SK-MEL-5 (cell line): ENCODE measurements around the gene SPTBN4. TPM values are rescaled to one million over a fixed set of nuclear protein-coding genes. Genes with fewer than 3 reads are reported as not detected.
A peak's percentile ranks its signal among the peaks of the same experiment; 100 is the strongest.

Experiments used
- DNase-seq: peaks from one replicate; pipeline ENCODE4 v3.0.0-alpha.2; 2016; ENCODE audit warnings: low read depth, low spot score
- in situ Hi-C: cut with HindIII; loops from 2 replicates; pipeline ENCODE4 v1.10.0; 2016; ENCODE audit warnings: low sequenced_read_pairs, high pct_unique_total_duplicates, low pct_unique_long_range_greater_than_20kb
- total RNA-seq: library from RNA; depleted of rRNA; stranded (reverse); fragments of >200 nt; shearing (Covaris generic); gene quantifications from 2 replicates; pipeline ENCODE4 v1.2.3, GENCODE V29; 2014

Gene SPTBN4
- total RNA-seq, 1 experiment from 2014 or later: 0.53 TPM

DNA sequence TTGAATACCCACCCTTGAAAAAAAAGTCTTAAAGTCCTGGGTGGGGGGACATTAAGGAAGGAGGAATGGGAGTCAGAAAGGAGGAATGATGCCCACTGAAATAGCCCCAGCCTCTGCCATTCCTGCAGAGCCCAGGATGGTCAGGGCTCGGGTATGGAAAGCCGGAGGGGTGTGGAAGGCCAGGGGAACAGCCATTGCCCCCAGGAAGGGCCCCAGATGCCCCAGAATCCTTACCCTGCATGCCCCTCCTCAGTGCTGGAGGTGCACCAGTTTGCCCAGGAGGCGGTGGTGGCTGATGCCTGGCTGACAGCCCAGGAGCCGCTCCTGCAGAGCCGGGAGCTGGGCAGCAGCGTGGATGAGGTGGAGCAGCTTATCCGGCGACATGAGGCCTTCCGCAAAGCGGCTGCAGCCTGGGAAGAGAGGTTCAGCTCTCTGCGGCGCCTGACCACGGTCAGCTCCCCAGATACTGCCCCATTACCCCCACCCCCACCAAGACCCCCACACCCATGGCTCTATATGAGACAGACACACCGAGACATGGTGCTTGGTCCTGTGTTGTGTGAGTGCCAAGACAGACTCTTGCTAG, 99.2 kb downstream of the SPTBN4 start:
- in situ Hi-C loops: no loop called here

DNA sequence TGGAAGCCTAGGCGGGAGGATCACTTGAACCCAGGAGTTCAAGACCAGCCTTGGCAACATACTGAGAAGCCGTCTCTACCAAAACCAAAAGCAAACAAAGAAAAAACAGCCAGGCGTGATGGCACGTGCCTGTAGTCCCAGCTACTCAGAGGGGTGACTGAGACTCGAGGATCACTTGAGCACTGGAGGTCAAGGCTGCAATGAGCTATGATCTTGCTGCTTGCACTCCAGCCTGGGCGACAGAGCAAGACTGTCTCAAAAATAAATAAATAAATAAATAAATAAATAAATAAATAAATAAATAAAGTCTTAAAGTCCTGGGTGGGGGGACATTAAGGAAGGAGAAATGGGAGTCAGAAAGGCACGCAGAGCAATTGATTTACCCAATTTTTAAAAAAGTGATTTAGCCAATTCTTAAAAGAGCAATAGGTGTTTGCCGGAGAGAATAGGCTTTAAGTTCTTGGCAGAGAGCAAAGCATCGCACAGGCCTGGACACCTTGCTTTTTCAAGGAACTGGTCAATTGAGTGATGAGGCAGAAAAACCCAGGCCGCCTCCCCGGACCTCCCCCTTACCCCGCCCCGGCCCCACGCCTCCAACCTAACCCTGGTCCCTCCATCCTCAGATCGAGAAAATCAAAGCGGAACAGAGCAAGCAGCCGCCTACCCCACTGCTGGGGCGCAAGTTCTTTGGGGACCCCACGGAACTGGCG, 100.4 kb downstream of the SPTBN4 start:
- in situ Hi-C loops: no loop called here
- DNase-seq: no peak

More for the DNA sequence above, 99.2 kb downstream of the SPTBN4 start:
- DNase-seq: no peak

DNA sequence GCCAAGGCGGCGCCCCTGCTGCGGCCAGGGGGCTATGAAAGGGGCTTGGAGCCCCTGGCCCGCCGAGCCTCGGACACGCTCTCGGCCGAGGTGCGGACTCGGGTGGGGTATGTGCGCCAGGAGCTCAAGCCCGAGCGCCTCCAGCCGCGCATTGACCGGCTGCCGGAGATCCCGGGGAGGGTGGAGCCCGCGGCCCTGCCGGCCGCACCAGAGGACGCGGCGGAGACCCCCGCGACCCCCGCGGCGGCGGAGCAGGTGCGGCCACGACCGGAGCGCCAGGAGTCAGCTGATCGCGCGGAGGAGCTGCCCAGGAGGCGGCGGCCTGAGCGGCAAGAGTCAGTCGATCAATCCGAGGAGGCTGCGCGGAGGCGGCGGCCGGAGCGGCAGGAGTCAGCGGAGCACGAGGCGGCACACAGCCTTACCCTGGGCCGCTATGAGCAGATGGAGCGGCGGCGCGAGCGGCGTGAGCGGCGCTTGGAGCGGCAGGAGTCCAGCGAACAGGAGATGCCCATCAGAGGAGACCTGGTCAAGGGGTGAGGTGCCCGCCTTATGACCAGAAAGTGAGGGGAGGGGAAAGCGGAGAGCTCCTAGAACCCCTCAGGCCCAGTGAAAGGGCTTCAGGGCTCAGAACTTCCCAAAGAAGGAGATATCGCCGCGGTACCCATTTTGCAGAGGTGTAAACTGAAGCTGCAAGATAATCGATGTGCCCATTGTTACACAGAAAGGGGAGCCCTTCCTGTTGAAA, 101.1 kb downstream of the SPTBN4 start:
- DNase-seq: no peak
- in situ Hi-C loops: no loop called here

DNA sequence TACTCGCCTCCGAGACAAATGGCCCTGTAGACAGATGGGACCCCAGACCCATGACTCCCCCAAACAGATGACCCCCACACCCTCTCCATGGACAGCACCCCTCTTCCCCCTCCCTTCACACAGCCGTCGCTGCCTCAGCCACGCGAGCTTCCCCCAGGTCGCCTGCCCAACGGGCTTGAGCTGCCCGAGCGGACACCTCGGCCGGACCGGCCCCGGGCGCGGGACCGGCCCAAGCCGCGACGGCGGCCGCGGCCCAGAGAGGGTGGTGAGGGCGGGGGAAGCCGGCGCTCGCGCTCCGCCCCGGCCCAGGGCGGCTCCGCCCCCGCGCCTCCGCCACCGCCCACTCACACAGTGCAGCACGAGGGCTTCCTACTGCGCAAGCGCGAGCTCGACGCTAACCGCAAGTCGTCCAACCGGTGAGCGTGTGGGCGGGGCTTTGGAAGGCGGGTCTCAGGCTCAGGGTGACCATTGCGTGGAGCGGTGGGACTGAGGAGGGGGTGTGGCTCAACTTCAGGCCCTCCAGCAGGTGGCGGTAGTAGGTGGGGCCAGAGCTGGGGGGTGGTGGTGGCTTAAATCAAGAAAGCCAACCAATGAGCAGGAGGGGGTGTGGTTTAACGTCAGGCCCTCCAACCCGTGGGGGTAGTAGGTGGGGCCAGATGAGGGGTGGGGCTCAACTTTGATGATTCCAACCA, 103.7 kb downstream of the SPTBN4 start:
- in situ Hi-C loops: no loop called here
- DNase-seq: peak; percentile 99

DNA sequence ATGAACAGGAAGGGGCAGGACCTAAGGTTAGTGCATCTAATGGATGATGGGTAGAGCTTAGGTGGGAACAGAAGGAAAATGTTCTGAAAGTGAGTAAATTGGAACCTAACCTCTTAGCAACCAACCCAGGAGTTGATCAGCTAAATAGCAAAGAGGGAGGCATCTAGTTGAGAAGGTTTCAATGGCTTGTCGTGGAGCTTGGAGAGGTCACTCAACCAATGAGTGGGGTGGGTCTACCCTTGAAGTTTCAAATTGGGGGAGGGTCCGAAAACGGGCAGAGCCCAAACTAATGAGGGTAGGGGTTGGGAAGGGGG, 104.2 kb downstream of the SPTBN4 start:
- no peak for DNase-seq
- in situ Hi-C loops: no loop called here

DNA sequence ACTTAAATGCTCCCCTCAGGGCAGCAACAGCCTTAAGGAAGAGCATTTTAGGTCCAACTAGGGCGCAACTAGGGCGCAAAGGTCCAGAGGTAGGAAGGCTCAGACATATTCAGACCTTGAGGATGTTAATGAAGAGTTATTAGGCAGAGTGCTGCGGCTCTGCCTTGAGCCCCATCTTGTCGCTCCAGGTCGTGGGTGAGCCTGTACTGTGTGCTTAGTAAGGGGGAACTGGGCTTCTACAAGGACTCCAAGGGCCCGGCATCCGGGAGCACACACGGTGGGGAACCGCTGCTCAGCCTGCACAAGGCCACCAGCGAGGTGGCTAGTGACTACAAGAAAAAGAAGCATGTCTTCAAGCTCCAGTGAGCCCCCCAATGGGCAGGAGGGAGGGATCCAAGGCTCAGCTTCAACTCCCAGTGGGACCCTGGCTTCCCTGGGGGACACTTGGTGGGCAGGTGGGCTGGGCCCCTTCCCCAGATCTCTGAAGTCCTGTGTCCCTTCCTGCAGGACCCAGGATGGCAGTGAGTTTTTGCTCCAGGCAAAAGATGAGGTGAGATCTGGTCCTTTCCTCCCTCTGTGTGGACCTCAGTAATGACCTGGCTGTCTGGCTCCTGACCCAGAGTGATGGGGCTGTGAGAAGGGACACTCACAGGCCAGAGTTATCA, 105.2 kb downstream of the SPTBN4 start:
- in situ Hi-C loops: no loop called here
- DNase-seq: no peak

DNA sequence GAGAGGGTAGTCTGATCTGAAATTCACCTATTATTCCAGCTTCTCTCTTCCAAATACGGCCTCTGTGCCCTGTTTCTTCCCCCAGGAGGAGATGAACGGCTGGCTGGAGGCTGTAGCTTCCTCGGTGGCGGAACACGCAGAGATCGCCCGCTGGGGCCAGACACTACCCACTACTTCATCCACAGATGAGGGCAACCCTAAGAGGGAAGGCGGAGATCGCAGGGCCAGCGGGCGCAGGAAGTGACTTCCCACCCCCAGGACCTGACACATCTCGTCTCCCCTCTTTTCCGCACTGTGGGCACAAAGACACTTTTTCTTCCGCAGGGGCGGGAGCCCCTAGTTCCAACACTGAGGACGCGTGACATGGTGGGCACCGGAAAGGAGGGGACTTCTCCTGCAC, 108.5 kb downstream of the SPTBN4 start:
- no peak for DNase-seq
- in situ Hi-C loops: no loop called here

DNA sequence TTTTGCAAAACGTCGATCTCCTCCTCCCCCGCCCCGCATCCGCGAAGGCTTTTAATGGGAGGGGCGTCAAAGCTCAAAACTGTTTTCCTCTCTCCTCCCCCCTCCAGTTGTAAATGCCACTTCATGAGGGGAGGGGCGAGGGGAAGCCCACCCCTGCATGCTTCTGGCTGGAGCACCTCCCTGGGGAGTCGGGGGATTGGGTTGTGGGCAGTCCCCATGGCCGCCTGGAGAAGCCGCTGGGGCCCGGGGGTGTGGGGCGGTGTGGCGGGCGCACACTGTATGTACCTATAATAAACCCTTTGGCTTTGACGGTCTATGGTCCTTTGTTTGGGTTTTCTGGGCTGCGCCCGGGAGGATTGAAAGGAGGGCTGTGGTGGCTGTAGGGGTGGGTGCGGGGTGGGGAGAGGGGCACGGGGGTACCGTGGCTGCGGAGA, 109.4 kb downstream of the SPTBN4 start:
- in situ Hi-C loops: no loop called here

DNA sequence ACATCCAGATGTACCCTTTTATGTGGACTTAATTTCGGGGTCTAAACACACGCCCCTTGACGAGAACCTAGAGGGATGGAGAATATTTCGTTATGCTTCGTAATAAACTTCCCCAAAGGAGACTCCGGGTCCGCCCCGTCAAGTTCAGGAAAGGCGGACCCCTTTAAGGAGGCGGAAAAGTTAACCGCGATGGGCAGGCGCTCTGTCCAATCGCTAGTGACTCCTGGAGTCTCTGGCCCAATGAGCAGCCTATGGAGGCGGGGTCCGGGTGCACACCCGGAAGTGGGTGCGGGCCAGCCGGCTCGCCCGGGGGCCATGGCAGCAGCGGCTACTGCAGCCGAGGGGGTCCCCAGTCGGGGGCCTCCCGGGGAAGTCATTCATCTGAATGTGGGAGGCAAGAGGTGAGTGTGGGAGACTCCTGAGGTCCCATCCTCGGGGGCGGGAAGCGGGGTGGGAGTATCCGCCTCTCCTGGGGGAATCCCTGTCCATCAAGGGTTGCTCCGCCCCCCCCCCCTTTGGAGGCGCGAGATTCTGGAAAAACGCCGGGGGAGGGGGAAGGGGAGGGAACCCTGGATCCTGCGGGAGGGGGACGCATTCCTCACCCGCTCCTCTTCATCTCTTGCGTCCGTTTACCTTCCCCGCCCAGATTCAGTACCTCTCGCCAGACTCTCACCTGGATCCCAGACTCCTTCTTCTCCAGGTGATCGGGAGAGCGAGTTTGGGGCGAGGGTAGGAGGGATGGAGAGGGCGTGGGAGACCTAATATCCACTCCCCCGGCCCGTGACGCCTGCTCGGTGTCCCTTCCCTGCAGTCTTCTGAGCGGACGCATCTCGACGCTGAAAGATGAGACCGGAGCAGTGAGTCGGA, 110.0 kb downstream of the SPTBN4 start, which contains the start of gene SHKBP1:
Gene SHKBP1, plus strand, starts transcription at position 289 of the 867 bp plus-strand sequence. Its CDS starts 27 bp downstream, at position 316.
- peak; percentile 95 for DNase-seq

More for the DNA sequence above, 109.4 kb downstream of the SPTBN4 start:
- DNase-seq: no peak

DNA sequence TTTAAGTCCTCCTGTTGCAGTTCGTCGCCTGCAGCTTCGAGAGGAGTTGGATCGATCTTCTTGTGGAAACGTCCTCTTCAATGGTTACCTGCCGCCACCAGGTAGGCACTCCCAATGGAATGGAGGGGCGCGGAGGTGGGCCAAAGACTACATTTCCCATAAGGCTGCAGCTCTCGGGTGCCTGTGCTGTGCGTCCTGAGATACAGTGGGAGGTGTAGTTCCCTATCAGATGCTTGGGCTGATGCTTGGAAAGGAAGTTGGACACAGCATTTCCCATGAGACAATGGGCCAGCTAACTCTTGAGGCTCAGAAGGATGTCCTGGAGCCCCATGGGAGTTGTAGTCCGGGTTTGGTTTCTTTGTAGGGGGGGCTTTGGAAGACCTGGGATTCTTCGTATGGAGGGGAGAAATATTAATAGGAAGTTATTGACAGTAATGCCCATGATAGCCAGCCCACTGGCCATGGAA, 111.7 kb downstream of the SPTBN4 start:
- in situ Hi-C loops: no loop called here
- DNase-seq: peak; percentile 70

More for the DNA sequence above, 110.0 kb downstream of the SPTBN4 start, which contains the start of gene SHKBP1:
- in situ Hi-C loops: no loop called here

DNA sequence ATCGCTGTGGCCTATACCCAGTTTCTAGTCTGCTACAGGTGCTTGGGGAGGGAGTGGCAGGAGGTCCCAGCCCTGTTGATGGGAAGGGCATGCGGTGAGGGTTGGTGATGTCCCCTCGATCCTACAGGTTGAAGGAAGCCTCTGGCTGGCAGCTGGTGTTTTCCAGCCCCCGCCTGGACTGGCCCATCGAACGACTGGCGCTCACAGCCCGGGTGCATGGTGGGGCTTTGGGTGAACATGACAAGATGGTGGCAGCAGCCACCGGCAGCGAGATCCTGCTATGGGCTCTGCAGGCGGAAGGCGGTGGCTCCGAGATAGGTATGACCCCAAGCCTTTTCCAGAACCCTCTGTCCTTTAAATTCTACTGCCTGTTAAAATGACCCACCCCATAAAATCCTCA, 113.8 kb downstream of the SPTBN4 start:
- no peak for DNase-seq
- in situ Hi-C loops: no loop called here

DNA sequence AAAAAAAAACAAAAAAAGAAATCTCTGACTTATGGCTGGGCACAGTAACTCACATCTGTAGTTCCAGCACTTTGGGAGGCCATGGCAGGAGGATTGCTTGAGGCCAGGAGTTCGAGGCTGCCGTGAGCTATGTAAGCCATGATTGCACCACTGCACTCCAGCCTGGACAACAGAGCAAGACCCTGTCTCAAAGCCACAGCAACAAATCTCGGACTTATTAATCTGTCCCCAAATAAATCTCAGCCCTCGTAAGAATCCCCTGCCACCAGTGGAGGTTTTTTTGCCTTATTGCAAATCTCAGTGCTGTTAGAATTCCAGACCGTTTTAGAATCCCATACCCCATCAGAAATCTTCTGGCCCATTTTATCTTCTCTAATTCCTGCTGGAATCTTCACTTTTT, 114.7 kb downstream of the SPTBN4 start:
- DNase-seq: no peak
- in situ Hi-C loops: no loop called here

DNA sequence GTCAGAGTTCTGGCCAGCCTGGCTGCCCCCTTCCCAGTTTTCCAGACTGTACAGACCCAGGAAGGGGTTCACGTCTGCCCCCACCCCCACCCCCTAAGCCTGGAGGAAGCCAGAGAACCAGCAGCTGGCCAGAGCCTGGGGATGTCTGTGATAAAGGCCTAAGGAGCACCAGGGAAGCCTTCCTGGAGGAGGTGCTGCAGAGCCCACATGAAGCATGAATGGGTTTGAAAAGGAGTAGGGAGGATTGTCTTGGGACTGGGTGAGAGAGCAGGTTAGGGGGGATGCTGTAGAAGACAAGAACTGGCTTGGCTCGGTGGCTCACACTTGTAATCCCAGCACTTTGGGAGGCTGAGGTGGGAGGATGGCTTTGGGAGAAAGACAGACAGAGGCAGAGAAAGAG, 115.7 kb downstream of the SPTBN4 start:
- no peak for DNase-seq
- in situ Hi-C loops: no loop called here

DNA sequence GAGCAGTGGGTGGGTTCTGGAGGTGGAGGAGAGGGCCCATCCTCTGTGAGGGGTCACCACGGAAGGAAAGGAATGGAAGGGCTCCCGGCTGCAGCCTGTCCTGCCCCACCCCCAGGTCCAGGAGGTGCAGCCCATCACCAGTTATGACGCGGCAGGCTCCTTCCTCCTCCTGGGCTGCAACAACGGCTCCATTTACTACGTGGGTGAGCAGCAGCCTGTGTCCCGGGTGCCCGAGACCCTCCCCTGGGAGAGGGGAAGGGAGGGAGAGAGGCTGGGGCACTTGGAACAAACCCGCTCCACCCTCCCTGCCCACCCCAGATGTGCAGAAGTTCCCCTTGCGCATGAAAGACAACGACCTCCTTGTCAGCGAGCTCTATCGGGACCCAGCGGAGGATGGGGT, 116.5 kb downstream of the SPTBN4 start:
- DNase-seq: no peak
- in situ Hi-C loops: no loop called here

DNA sequence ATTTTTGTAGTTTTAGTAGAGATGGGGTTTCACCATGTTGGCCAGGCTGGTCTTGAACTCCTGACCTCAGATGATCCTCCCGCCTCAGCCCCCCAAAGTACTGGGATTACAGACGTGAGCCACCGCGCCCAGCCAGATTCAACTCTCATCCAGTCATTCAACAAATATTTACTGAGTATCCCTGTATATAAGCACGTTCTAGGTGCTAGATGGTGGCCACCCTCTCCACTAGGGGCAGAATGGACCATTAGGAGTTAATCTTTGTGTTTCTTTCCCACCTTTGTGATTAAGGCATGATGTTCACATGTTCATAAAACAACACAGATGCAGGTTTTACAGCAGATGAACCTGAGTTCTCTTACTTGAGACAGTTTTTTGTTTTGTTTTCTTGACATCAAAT, 117.2 kb downstream of the SPTBN4 start:
- DNase-seq: peak; percentile 31
- in situ Hi-C loops: no loop called here

DNA sequence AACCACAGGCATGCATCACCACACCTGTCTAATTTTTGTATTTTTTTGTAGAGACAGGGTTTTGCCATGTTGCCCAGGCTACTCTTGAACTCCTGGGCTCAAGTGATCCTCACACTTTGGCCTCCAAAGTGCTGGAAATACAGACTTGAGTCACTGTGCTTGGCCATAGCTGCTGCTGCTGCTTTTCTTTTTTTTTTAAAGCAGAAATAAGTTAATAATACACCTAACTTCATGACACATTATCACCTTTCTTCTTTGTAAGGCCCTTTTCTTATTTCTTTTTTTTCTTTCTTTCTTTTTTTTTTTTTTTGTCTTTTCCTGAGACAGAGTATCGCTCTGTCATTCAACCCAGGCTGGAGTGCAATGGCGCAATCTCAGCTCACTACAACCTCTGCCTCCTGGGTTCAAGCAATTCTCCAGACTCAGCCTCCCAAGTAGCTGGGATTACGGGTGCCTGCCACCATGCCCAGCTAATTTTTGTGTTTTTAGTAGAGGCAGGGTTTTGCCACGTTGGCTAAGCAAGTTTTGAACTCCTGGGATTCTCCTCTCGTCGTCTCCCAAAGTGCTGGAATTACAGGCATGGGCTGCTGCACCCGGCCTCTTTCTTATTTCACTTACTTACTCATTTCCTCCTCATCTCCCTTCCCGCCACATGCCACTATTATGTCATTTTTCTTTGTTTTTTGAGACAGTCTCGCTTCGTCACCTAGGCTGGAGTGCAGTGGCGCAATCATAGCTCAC, 118.6 kb downstream of the SPTBN4 start:
- no peak for DNase-seq
- in situ Hi-C loops: no loop called here
